Measurements from ENCODE around the gene BAZ1B. TPM values are rescaled to one million over a fixed set of nuclear protein-coding genes. Genes with fewer than 3 reads are reported as not detected.
"Not testable (repeated sequence)": the region's sequence is repeated elsewhere in the genome, so short reads cannot be mapped to it uniquely, and the experiment has no call there.

Gene BAZ1B
- total RNA-seq, 2 experiments from 2014 or later = 115 TPM

DNA sequence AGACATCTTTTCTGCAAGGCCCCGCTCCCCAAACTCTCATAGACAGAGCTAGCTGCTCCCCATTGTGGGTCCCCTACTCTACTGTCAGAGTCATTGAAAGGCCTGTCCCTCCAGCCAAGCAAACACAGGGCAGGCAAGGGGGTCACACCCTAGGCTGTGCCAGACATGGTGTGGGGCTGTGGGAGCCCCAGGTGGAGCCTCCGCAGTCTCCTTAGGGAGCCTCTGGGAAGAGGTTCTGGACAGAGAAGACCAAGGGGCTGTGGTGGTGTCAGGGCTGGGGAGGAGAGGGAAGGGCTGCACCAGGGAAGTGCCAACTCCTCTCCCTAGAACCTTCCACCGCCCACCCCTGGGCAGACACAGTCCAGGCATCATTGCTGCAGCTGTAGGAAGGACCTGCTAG is 117.2 kb downstream of the BAZ1B start:
- POLR2A ChIA-PET, CTCF ChIA-PET: not testable (repeated sequence)

DNA sequence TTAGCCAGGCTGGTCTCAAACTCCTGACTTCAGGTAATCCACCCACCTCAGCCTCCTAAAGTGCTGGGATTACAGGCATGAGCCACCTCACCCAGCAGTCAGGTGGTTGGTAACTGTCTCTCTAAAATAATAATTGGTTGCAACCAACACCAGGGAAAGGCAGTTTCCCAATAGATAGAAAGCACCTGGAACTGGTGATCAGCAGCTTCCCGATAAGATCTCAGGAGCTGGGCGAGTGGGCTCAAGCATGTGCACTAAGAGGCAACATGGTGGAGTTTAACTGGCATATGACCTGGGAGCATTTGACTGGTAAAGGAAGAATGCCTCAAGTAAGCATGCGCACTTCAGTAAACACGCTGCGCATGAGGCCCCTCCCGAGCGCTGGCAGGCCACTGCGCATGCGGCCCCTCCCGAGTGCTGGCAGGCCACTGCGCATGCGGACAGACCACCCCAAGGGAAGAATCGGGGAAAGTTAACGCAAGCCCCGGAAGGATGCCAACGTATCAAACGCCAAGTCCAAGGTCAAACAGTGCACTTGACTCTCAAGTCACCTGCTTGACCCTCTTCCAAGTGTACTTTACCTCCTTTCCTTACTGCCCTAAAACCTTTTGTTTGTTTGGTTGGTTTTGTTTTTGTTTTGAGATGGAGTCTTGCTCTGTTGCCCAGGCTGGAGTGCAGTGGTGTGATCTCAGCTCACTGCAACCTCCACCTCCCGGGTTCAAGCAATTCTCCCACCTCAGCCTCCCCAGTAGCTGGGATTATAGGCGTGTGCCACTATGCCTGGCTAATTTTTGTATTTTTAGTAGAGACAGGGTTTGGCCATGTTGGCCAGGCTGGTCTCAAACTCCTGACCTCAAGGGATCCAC is 122.7 kb downstream of the BAZ1B start:
- CTCF ChIA-PET = not testable (repeated sequence)

DNA sequence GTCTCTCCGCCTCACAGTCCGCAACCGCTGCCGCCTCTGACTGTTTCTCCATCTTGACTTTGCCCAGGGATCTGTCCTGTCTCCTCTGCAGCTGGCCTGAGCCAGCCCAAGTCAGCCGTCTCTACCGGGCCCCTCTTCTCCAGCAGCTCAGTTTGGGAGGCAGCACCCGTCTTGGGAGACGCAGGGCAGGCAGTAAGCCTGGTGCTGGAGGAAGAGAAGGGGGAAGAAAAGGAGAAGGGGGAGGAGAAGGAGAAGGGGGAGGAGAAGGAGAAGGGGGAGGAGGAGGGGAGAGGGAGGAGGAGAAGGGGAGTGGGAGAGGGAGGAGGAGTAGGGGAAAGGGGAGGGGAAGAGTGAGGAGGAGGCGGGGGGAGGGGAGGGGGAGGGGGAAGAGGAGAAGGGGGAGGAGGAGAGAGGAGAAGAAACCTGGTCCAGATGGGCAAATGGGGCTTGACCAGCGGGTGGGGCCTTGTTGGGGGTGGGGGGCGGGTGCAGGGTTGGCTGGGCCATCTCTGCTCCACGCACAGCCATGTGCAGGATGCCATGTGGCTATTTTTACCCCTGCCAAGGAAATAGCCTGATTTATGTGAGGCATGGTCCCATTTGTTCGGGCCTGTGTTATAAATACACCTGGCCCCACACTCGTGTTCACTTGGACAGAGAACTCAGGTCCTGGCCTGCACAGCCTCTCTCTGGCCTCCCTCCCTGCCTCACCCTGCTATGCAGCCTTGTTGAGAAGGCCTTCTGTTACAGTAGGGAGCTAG is 124.4 kb downstream of the BAZ1B start:
- CTCF ChIA-PET = no interaction called here
- POLR2A ChIA-PET = no interaction called here

More for the DNA sequence above, 122.7 kb downstream of the BAZ1B start:
- POLR2A ChIA-PET = not testable (repeated sequence)

DNA sequence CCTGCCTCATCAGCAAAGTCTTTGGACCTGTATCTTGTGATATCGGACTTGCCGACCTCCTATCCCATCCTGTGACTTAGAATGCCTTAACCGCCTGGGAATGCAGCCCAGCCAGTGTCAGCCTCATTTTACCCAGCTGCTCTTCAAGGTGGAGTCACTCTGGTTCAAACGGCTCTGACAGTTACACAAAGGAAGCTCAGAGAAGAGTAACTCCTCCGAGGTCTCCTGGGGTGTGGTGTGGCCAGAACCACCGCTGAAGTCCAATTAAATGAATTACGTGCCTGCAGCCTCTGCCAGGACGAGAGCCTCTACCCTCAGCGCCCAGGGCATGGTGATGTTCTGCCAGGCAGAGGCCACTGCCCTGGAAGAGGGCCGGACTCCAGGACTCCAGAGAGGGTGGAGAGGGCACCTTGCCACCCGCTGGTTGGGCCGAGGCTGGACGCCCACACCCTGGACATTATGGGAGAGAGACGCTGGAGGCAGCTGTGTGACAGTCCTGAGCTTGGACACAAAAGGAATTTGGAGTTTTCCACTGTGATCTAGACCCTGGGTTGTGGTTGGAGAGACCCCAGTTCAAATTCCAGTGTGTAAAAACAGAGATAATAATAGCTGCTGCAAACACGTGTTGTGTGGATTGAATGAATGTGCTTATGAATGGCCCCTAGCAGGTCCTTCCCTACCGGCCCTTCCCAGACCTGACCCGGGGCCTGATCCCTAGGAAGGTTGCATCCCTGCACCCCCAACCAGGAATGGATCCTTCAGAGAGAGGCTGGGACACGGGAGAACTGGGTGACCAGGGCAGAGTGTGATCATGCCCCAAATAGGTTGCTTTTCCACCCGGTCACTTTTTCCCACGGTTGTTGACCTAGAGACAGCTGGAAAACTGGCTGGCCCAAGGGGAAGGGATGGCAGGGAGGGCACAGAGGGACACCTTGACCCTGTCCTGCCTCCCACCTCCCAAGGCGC is 126.3 kb downstream of the BAZ1B start:
- ChIA-PET CTCF (no interaction called here), POLR2A (no interaction called here)

DNA sequence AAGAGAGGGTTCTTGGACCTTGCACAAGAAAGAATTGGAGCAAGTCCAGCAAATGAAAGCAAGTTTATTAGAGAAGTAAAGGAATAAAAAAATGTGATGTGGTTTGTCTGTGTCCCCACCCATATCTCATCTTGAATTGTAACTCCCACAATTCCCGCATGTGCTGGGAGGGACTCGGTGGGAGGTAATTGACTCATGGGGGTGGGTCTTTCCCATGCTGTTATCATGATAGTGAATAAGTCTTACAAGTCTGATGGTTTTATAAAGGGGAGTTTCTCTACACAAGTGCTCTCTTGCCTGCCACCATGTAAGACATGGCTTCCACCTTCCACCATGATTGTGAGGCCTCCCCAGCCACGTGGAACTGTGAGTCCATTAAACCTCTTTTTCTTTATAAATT is 127.7 kb downstream of the BAZ1B start:
- ChIA-PET CTCF (no interaction called here), POLR2A (no interaction called here)

DNA sequence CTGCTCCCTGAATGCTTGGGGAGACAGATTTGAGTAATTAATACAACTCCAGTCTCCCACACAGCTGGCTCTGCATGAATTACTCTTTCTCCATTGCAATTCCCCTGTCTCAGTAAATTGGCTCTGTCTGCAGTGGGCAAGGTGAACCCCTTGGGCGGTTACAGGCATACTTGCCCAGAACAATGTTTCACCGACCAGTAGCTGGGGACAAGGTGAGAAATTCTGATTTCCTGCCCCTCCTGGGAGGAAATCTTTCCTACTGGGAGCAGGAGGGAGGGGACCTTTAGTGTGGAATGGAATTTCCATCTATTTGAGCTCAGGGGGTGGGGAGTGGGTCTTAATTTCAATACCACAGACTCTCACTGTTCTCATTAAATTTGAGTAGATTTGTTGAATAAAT is 130.7 kb downstream of the BAZ1B start:
- ChIA-PET CTCF (no interaction called here), POLR2A (no interaction called here)

Other genes starting within 250 kb of the BAZ1B start
- 10 to 100 TPM; 64.2 to 68.0 TPM for gene NSUN5, start 213.5 kb downstream of the BAZ1B start, total RNA-seq
- gene TRIM50, start 194.2 kb downstream of the BAZ1B start, total RNA-seq = not detected
- gene FKBP6, start 194.1 kb downstream of the BAZ1B start, total RNA-seq = not detected
- under 1 TPM; 0.34 to 0.38 TPM for gene FZD9, start 88.5 kb downstream of the BAZ1B start, total RNA-seq
- 10 to 100 TPM; 68.7 to 71.4 TPM for gene BCL7B, start 35.4 kb upstream of the BAZ1B start, total RNA-seq
- gene TBL2, start 56.3 kb upstream of the BAZ1B start, total RNA-seq = 10 to 100 TPM; 36.3 to 37.8 TPM
- not detected for gene MLXIPL, start 102.2 kb upstream of the BAZ1B start, total RNA-seq
- gene VPS37D, start 145.5 kb upstream of the BAZ1B start, total RNA-seq = under 1 TPM; 0.13 to 0.23 TPM
- 10 to 100 TPM in 1 of 2 experiments, 1 to 10 TPM in 1; 9.3 to 11.0 TPM for gene DNAJC30, start 161.2 kb upstream of the BAZ1B start, total RNA-seq
- gene BUD23, start 161.3 kb upstream of the BAZ1B start, total RNA-seq = 100 to 1,000 TPM; 109 to 112 TPM
- 10 to 100 TPM; 22.2 to 24.1 TPM for gene STX1A, start 197.4 kb upstream of the BAZ1B start, total RNA-seq
- gene ABHD11, start 216.5 kb upstream of the BAZ1B start, total RNA-seq = 10 to 100 TPM; 26.1 to 26.6 TPM
- not detected for gene CLDN3, start 248.0 kb upstream of the BAZ1B start, total RNA-seq

Data from activated CD8-positive, alpha-beta memory T cell treated with anti-CD3 and anti-CD28 coated beads for 36 hours (primary cell).